HepG2 (cell line): ENCODE results near the gene COX14. TPM values are rescaled to one million over a fixed set of nuclear protein-coding genes. Genes with fewer than 3 reads are reported as not detected.

Experiments
- CCDC6 ChIP-seq: sonication (generic); formaldehyde crosslinking; IDR thresholded peaks from 2 replicates; pipeline ENCODE4 v1.8.1; 2022; ENCODE audit warnings: mild to moderate bottlenecking, missing genetic modification reagents, moderate library complexity
- CTCF ChIP-seq: sonication (generic); formaldehyde crosslinking; IDR thresholded peaks from 2 replicates; pipeline ENCODE4 v1.5.0; 2020; ENCODE audit warnings: mild to moderate bottlenecking, missing genetic modification reagents, moderate library complexity
- DMAP1 ChIP-seq: IDR thresholded peaks from 2 replicates; pipeline ENCODE4 v1.6.1; 2016
- DPF2 ChIP-seq: sonication (generic); formaldehyde crosslinking; IDR thresholded peaks from 2 replicates; pipeline ENCODE4 v1.4.0; 2020; ENCODE audit warnings: mild to moderate bottlenecking, low read depth, missing genetic modification reagents, borderline replicate concordance
- GABPB1 ChIP-seq: IDR thresholded peaks from 2 replicates; pipeline ENCODE4 v1.6.1; 2016; ENCODE audit warnings: mild to moderate bottlenecking, missing genetic modification reagents, moderate library complexity, missing compliant biosample characterization
- MXI1 ChIP-seq: IDR thresholded peaks from 3 replicates; pipeline ENCODE4 v1.6.1; 2012; ENCODE audit warnings: low read depth, low read length, inconsistent platforms, borderline replicate concordance
- NFKBIZ ChIP-seq: IDR thresholded peaks from 2 replicates; pipeline ENCODE4 v1.6.1; 2018; ENCODE audit warnings: missing genetic modification reagents, missing compliant biosample characterization
- PCBP2 ChIP-seq: fragments of 200-400 bp; formaldehyde crosslinking; optimal IDR thresholded peaks from 2 replicates; pipeline ENCODE3; 2018; ENCODE audit warnings: low read length, low read depth; ENCODE audit not compliant: poor library complexity, severe bottlenecking
- SIN3A ChIP-seq: IDR thresholded peaks from 2 replicates; pipeline ENCODE4 v1.6.1; 2011; ENCODE audit warnings: low read depth, mild to moderate bottlenecking, control low read depth, low read length, borderline replicate concordance
- SOX13 ChIP-seq, 3 experiments: fragments of 450-650 bp in 1 of 3; sonication (generic) in 1 of 3; formaldehyde crosslinking in 1 of 3; IDR thresholded peaks in 2 of 3; conservative IDR thresholded peaks in 1 of 3; 2 replicates each; pipeline versions ENCODE4 v1.5.0 to v1.6.1; 2016 to 2020; ENCODE audit warnings: antibody characterized with exemption in 1 of 3, mild to moderate bottlenecking in 1 of 3, missing compliant biosample characterization in 1 of 3, missing genetic modification reagents in 1 of 3, moderate library complexity in 1 of 3
- SUZ12 ChIP-seq: fragments of 150-350 bp; IDR thresholded peaks from 2 replicates; pipeline ENCODE4 v1.6.1; 2014; ENCODE audit warnings: low read depth, low read length
- TOPORS ChIP-seq: sonication (generic); formaldehyde crosslinking; IDR thresholded peaks from 2 replicates; pipeline ENCODE4 v1.8.0; 2023; ENCODE audit warnings: mild to moderate bottlenecking, missing genetic modification reagents
- ZHX1 ChIP-seq: sonication (generic); formaldehyde crosslinking; IDR thresholded peaks from 2 replicates; pipeline ENCODE4 v1.8.1; 2022; ENCODE audit warnings: low read depth, mild to moderate bottlenecking, missing genetic modification reagents
- ZNF335 ChIP-seq: sonication (generic); formaldehyde crosslinking; IDR thresholded peaks from 2 replicates; pipeline ENCODE4 v1.4.0; 2020; ENCODE audit warnings: missing genetic modification reagents
- ZNF441 ChIP-seq: sonication (generic); formaldehyde crosslinking; IDR thresholded peaks from 2 replicates; pipeline ENCODE4 v1.7.0; 2021; ENCODE audit warnings: missing genetic modification reagents, borderline replicate concordance
- ZNF556 ChIP-seq: sonication (generic); formaldehyde crosslinking; IDR thresholded peaks from 2 replicates; pipeline ENCODE4 v1.4.0; 2020; ENCODE audit warnings: mild to moderate bottlenecking, missing genetic modification reagents, borderline replicate concordance
- ZNF570 ChIP-seq: sonication (generic); formaldehyde crosslinking; IDR thresholded peaks from 2 replicates; pipeline ENCODE4 v1.4.0; 2020; ENCODE audit warnings: mild to moderate bottlenecking, missing genetic modification reagents, borderline replicate concordance
- ZNF577 ChIP-seq: sonication (generic); formaldehyde crosslinking; IDR thresholded peaks from 2 replicates; pipeline ENCODE4 v1.4.0; 2020; ENCODE audit warnings: mild to moderate bottlenecking, low read depth, missing genetic modification reagents, borderline replicate concordance
- ZNF598 ChIP-seq: sonication (generic); formaldehyde crosslinking; IDR thresholded peaks from 2 replicates; pipeline ENCODE4 v1.5.1; 2020; ENCODE audit warnings: mild to moderate bottlenecking, missing genetic modification reagents, borderline replicate concordance
- ZNF747 ChIP-seq: sonication (generic); formaldehyde crosslinking; IDR thresholded peaks from 2 replicates; pipeline ENCODE4 v1.8.1; 2023; ENCODE audit warnings: missing genetic modification reagents, mild to moderate bottlenecking, borderline replicate concordance
- ZNF775 ChIP-seq: sonication (generic); formaldehyde crosslinking; IDR thresholded peaks from 2 replicates; pipeline ENCODE4 v1.4.0; 2020; ENCODE audit warnings: missing genetic modification reagents, mild to moderate bottlenecking, moderate library complexity, borderline replicate concordance
- ZSCAN31 ChIP-seq: sonication (generic); formaldehyde crosslinking; IDR thresholded peaks from 2 replicates; pipeline ENCODE4 v1.5.0; 2020; ENCODE audit warnings: low read depth, mild to moderate bottlenecking, missing genetic modification reagents
- polyA plus RNA-seq, 8 experiments: library from polyadenylated mRNA; depleted of rRNA in 3 of 8; stranded (reverse) in 7 of 8; unstranded in 1 of 8; fragments of >200 nt; fragmentation: Illumina TruSeq in 4 of 8; extraction: Trizol in 4 of 8; gene quantifications; 2 replicates each; pipeline versions ENCODE4 v1.2.1 to v1.2.3, GENCODE V29; 2011 to 2016; ENCODE audit warnings: low read depth in 4 of 8, missing spikeins in 1 of 8, mixed read lengths in 1 of 8; ENCODE audit not compliant: insufficient read depth in 1 of 8
- total RNA-seq, 5 experiments: library from RNA; depleted of rRNA; stranded (reverse); fragments of >200 nt; fragmentation: Illumina TruSeq; extraction: Trizol; gene quantifications; 2 replicates each; pipeline ENCODE4 v1.2.3, GENCODE V29; 2016; ENCODE audit warnings: low read depth in 1 of 5

Gene COX14
- total and polyA plus RNA-seq, 2 of the 13 experiments (the other 11 are each of a cell fraction or from before 2014, with no cell fraction given): 53.0 to 71.6 TPM

GRCh38 chr12:50082644-50083043, 29.4 kb upstream of the COX14 start (continued):
- TF ChIP-seq CCDC6 (CRISPR knock-in tag) (no peak), ZNF335 (CRISPR knock-in tag) (peak; percentile 40; the same call in 1 of the 2 replicates), ZNF556 (CRISPR knock-in tag) (no peak), GABPB1 (CRISPR knock-in tag) (no peak), MXI1 (peak; percentile 75; the same call in 1 of the 3 replicates), SOX13 (IDR thresholded peaks at IDR 0.05) (no peak), SOX13 (CRISPR knock-in tag; conservative IDR thresholded peaks at IDR 0.05 in 1 of 2, IDR thresholded peaks at IDR 0.05 in 1 of 2) (peak in 1 of 2 experiments; percentile 67; a peak in 2 of 4 replicates), DMAP1 (CRISPR knock-in tag) (peak; percentile 65; the same call in 1 of the 2 replicates), ZHX1 (CRISPR knock-in tag) (no peak), ZSCAN31 (CRISPR knock-in tag) (0 out of 2 replicates have a peak, but pooled peaks have one; percentile 57), NFKBIZ (CRISPR knock-in tag) (0 out of 2 replicates have a peak, but pooled peaks have one; percentile 49), ZNF441 (CRISPR knock-in tag) (no peak), DPF2 (CRISPR knock-in tag) (no peak), TOPORS (CRISPR knock-in tag) (no peak), PCBP2 (no peak), ZNF577 (CRISPR knock-in tag) (no peak), ZNF747 (CRISPR knock-in tag) (no peak), CTCF (peak; percentile 35), ZNF570 (CRISPR knock-in tag) (no peak), ZNF598 (CRISPR knock-in tag) (no peak), SIN3A (no peak), SUZ12 (no peak), ZNF775 (no peak)
